Stimulated activated CD4-positive, alpha-beta T cell treated with anti-CD3 and anti-CD28 coated beads, Interleukin-4, amount 100 ng/mL, for 1 hour (primary cell): ENCODE measurements around the gene ADAM17.
A peak's percentile ranks its signal among the peaks of the same experiment; 100 is the strongest.
"Not testable (repeated sequence)": the region's sequence is repeated elsewhere in the genome, so short reads cannot be mapped to it uniquely, and the experiment has no call there.

Experiments used
- DNase-seq: peaks from one replicate; pipeline ENCODE4 v3.0.0-alpha.2; 2020

Gene ADAM17

GRCh38 chr2:9560628-9561027 is 5.0 kb upstream of the ADAM17 start:
- no peak for DNase-seq

DNA sequence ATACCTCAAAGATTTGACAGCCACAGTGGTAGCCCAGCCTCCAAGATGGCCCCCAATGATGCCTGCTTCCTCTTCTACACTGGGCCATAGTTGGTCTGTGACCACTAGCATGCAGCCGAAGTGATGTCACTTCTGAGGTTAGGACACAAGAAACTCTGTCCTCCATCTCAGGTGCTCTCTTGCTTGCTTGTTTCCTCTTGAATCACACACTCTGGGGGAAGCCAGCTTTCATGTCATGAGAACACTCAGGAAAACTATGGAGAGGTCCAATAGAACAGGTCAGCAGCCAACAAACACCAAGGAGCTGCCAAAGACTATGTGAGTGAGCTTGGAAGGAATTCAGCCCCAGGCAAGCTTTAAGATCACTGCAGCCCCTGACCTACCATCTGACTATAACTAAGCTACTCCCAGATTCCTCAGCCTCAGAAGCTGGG is 3.3 kb upstream of the ADAM17 start:
- no peak for DNase-seq

DNA sequence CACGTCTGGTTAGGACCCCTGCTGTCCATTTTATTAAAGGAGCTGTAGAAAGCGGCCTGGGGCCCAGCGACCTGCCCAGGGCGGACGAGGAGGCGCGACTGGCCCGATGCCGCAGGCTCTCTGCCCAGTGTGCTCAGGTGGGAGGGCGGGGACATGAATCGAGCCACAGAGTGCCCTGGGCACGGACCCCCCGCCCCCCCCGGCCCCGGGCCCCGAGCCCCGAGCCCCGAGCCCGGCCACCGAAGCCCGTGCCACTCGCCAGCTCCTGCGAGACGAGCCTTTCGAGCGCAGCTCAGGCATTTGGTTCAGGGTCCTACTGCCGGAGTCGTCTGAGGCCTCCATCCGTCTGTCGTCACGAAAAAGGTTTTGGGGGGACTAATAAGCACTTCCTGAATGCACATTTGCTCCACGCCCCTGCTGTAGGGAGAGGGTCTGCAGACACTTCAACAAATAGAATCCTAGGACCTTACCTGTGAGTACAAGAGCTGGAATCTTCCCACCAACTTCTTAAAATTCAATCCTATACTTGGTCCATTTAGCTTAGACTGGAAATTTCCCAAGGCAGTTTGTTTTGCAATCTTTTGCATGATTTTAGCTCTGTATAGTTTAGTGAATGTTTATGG is 602 bp upstream of the ADAM17 start:
- DNase-seq, result no peak

DNA sequence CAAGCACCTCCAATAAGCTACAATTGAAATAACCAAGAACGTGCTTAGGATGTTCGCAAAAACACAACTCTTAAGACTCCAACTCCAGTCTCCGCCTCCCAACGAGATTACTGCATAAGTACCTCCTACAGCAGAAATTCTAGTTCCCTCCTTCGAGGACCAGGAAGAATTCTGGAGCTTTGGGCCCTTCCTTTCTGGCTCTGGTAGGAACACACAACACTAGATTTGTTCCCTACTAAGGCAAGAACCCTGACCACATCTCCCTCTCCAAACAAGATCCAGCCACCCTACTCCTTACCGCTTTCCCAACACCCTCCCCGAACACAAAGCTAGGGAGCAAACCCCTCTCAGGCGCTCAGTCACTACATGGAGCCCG is 721 bp downstream of the ADAM17 start:
- peak; percentile 16 for DNase-seq

- DNase-seq, result no peak
Measured at GRCh38 chr2:9552219-9553178, 3.1 kb downstream of the ADAM17 start.

DNA sequence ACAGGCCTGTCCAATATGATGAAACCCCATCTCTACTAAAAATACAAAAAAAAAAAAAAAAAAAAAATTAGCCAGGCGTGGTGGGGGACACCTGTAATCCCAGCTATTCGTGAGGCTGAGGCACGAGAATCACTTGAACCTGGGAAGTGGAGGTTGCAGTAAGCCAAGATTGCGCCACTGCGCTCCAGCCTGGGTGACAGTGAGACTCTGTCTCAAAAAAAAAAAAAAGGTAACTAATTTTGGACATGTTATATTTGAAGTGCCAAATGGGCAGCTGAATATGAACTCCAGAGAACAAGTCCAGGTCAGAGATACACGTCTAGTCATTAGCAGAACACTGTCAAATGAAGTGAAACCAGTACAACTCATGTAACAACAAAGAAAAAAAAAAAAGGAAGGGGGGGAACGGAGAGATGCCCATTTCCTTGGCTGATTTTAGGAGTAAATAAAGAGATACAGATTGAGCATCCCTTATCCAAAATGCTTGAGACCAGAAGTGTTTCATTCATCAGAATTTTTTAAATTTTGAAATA is 4.7 kb downstream of the ADAM17 start:
- not testable (repeated sequence) for DNase-seq

DNA sequence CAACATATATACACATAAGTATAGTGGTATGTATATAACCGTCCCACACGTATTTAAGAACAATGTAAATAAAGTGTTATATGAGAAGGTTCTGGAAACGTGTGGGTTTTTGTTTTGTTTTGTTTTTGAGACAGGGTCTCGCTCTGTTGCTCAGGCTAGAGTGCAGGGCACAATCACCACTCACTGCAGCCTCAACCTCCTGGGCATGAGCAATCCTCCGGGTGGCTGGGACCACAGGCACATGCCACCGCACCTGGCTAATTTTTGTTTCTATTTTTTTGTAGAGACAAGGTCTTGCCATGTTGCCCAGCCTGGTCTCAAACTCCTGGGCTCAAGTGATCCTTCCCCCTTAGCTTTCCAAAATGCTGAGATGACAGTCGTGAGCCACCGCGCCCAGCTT is 6.2 kb downstream of the ADAM17 start:
- no peak for DNase-seq

DNA sequence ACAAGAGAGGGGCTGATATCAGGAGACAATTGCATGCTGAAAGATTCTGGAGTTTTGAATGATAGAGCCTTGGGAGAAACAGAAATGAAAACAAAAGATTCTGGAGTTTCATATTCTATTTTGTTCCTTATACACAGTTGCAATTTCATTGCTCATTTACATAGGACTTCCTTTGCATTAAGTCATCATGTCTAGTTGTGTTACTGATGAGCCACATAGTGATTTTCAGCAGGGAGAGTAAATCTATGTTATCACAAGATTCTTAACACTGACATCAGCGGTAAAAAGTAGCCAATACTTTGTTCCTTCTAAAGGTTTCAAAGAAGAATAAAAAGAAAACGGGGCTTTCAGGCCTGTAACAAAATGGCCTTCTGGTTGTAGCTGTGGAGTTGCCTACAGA is 7.1 kb downstream of the ADAM17 start:
- no peak for DNase-seq

DNA sequence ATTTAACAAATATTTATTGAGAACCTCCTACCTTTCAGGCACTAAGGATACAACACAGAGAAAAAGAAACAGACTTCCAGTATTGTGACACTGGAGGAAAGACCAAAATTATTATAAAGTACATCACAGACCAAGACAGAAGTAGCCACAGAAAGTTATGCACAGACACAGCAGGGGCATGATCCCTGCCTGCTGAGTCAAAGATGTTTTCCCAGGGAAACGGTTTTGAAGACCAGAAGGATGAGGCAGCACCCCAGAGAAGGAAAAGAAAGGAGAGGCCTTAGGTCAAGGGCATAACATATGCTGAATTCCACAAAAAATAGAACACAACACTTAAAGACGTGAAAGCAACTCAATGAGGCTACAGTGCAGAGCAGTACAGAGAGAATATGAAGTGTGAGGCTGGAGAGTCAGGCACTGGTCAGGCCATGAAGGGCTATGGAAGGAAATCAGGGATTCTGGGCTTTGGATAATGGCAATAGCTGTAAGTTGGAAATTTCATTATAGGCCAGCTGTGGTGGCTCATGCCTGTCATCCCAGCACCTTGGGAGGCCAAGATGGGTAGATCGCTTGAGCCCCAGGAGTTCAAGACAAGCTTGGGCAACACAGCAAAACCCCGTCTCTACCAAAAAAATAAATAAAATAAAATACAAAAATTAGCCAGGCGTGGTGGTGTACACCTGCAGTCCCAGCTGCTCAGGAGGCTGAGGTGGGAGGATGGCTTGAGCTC is 8.2 kb downstream of the ADAM17 start:
- no peak for DNase-seq

GRCh38 chr2:9545502-9545901 is 10.1 kb downstream of the ADAM17 start:
- DNase-seq, result no peak

DNA sequence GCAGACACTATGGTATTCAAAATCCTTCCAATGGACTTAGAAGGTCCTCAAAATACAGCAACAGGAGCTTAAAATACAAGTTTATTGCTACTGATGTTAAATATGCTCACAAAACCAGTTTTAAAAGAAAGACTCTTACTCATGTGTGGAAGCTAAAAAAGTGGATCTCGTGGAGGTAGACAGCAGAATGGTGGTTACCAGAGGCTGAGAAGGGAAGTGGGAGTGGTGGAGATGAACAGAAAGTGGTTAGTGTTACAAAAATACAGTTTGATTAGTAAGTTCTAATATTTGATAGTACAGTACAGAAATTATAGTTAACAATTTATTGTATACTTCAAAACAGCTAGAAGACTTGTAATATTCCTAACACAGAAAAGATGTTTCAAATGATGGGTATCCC is 12.1 kb downstream of the ADAM17 start:
- no peak for DNase-seq

GRCh38 chr2:9539531-9539930 is 16.1 kb downstream of the ADAM17 start:
- no peak for DNase-seq

GRCh38 chr2:9538000-9538507 is 17.6 kb downstream of the ADAM17 start:
- no peak for DNase-seq

DNA sequence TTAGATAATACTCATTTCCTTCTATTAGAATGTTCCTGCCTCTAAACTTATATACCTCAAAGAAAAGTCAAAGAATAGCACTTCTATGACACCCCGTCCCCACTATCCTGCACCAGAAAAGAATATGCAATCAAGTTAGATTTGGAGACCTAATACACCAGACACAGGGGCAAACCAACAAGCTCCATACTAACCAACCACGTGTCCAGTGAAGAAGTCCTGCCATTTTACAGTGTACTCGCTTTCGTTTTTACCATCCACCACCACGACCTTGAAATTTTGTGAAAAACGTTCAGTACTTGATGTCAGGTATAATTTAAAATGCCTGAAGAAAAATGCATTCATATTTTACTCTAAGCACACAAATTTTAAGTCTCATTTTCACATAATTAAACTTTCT is 19.1 kb downstream of the ADAM17 start:
- no peak for DNase-seq

DNA sequence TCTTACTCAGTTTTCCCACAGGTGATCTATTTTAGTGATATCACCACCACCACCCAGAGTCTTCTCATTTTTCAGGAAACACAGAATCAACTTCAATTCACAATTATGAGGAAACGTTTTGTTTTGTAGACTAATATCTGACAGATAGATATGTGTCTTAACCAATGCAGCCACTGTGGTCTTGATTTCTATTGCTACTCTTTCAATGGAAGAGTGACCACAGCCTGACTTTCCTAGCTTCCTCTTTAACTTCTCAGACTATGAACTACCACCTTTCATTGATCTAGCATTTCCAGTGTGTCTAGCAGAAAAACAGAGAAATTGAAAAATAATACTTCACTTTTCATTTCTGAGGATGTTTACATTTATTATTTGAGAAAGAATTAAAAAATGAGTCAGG is 20.5 kb downstream of the ADAM17 start:
- no peak for DNase-seq

GRCh38 chr2:9533663-9534062 is 22.0 kb downstream of the ADAM17 start:
- no peak for DNase-seq

DNA sequence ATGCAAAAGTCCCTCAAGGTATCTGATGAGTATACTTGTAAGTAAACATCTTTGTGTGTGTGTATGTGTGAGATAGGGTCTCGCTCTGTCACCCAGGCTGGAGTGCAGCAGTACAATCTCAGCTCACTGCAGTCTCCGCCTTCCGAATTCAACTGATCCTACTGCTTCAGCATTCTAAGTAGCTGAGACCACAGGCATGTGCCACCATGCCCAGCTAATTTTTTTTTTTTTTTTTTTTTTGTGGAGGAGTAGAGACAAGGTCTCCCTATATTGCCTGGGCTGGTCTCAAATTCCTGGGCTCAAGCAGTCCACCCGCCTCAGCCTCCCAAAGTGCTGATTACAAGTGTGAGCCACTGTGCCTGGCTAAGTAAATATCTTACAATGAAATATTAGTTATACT is 23.2 kb downstream of the ADAM17 start:
- DNase-seq, result no peak

- no peak for DNase-seq
Measured at GRCh38 chr2:9527995-9528787, 27.4 kb downstream of the ADAM17 start.

- no peak for DNase-seq
Measured at GRCh38 chr2:9525266-9525665, 30.4 kb downstream of the ADAM17 start.

GRCh38 chr2:9524291-9524690 is 31.3 kb downstream of the ADAM17 start:
- no peak for DNase-seq

GRCh38 chr2:9519250-9519649 is 36.4 kb downstream of the ADAM17 start:
- no peak for DNase-seq

DNA sequence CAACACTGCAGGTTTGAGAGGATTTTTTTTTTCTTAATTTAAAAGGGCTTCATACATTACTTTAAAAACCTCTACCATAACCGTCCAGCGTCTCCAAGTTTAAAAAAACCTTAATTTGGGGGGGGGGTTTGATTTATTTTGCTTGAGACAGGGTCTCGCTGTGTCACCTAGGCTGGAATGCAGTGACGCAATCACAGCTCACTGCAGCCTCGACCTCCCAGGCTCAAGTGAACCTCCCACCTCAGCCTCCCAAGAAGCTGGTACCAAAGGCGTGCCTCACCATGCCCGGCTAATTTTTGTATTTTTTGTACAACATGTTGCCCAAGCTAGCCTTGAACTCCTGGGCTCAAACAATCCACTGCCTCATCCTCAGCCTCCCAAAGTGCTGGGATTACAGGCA is 36.9 kb downstream of the ADAM17 start:
- DNase-seq, result no peak
